HepG2 (cell line): Measurements from ENCODE around the gene EFNA3. TPM values are rescaled to one million over a fixed set of nuclear protein-coding genes. Genes with fewer than 3 reads are reported as not detected.

Experiments
- ETV6 ChIP-seq: sonication (generic); formaldehyde crosslinking; conservative IDR thresholded peaks from 2 replicates; pipeline ENCODE4 v1.4.0; 2020; ENCODE audit warnings: missing genetic modification reagents
- GMEB1 ChIP-seq: sonication (generic); formaldehyde crosslinking; IDR thresholded peaks from 2 replicates; pipeline ENCODE4 v1.5.1; 2020; ENCODE audit warnings: missing genetic modification reagents, mild to moderate bottlenecking, borderline replicate concordance
- HNF4A ChIP-seq: sonication (generic); formaldehyde crosslinking; IDR thresholded peaks from 2 replicates; pipeline ENCODE4 v1.4.0; 2020; ENCODE audit warnings: missing genetic modification reagents
- KAT7 ChIP-seq: IDR thresholded peaks from 2 replicates; pipeline ENCODE4 v1.6.1; 2018; ENCODE audit warnings: borderline replicate concordance, missing compliant biosample characterization
- KLF9 ChIP-seq: IDR thresholded peaks from 2 replicates; pipeline ENCODE4 v1.6.1; 2016; ENCODE audit warnings: low read depth
- MYC ChIP-seq: sonication (generic); formaldehyde crosslinking; IDR thresholded peaks from 2 replicates; pipeline ENCODE4 v1.9.0; 2021; ENCODE audit warnings: missing genetic modification reagents, borderline replicate concordance
- RORA ChIP-seq: sonication (generic); formaldehyde crosslinking; IDR thresholded peaks from 2 replicates; pipeline ENCODE4 v1.5.0; 2020; ENCODE audit warnings: mild to moderate bottlenecking, missing genetic modification reagents, moderate library complexity
- SP4 ChIP-seq: sonication (generic); formaldehyde crosslinking; IDR thresholded peaks from 2 replicates; pipeline ENCODE4 v1.8.1; 2023; ENCODE audit warnings: mild to moderate bottlenecking, missing genetic modification reagents
- STAT6 ChIP-seq: sonication (generic); formaldehyde crosslinking; IDR thresholded peaks from 2 replicates; pipeline ENCODE4 v1.4.0; 2020; ENCODE audit warnings: missing genetic modification reagents, mild to moderate bottlenecking, borderline replicate concordance
- ZBTB2 ChIP-seq: sonication (generic); formaldehyde crosslinking; IDR thresholded peaks from 2 replicates; pipeline ENCODE4 v1.8.0; 2022; ENCODE audit warnings: low read depth, missing genetic modification reagents
- ZFY ChIP-seq: sonication (generic); formaldehyde crosslinking; IDR thresholded peaks from 2 replicates; pipeline ENCODE4 v1.4.0; 2020; ENCODE audit warnings: missing genetic modification reagents
- ZFYVE20 ChIP-seq: sonication (generic); formaldehyde crosslinking; IDR thresholded peaks from 2 replicates; pipeline ENCODE4 v1.8.0; 2023; ENCODE audit warnings: low read depth, mild to moderate bottlenecking, moderate library complexity, missing genetic modification reagents, borderline replicate concordance
- ZNF34 ChIP-seq: sonication (generic); formaldehyde crosslinking; IDR thresholded peaks from 2 replicates; pipeline ENCODE4 v1.4.0; 2020; ENCODE audit warnings: mild to moderate bottlenecking, missing genetic modification reagents, borderline replicate concordance
- ZNF574 ChIP-seq: sonication (generic); formaldehyde crosslinking; IDR thresholded peaks from 2 replicates; pipeline ENCODE4 v1.4.0; 2020; ENCODE audit warnings: missing genetic modification reagents
- ZNF687 ChIP-seq: sonication (generic); formaldehyde crosslinking; IDR thresholded peaks from 2 replicates; pipeline ENCODE4 v1.5.1; 2020; ENCODE audit warnings: mild to moderate bottlenecking, missing genetic modification reagents, moderate library complexity
- ZNF792 ChIP-seq: IDR thresholded peaks from 2 replicates; pipeline ENCODE4 v1.6.1; 2016
- ZNF83 ChIP-seq: sonication (generic); formaldehyde crosslinking; IDR thresholded peaks from 2 replicates; pipeline ENCODE4 v1.4.0; 2020; ENCODE audit warnings: missing genetic modification reagents, mild to moderate bottlenecking, borderline replicate concordance
- polyA plus RNA-seq, 8 experiments: library from polyadenylated mRNA; depleted of rRNA in 3 of 8; stranded (reverse) in 7 of 8; unstranded in 1 of 8; fragments of >200 nt; fragmentation: Illumina TruSeq in 4 of 8; extraction: Trizol in 4 of 8; gene quantifications; 2 replicates each; pipeline versions ENCODE4 v1.2.1 to v1.2.3, GENCODE V29; 2011 to 2016; ENCODE audit warnings: low read depth in 4 of 8, missing spikeins in 1 of 8, mixed read lengths in 1 of 8; ENCODE audit not compliant: insufficient read depth in 1 of 8
- total RNA-seq, 5 experiments: library from RNA; depleted of rRNA; stranded (reverse); fragments of >200 nt; fragmentation: Illumina TruSeq; extraction: Trizol; gene quantifications; 2 replicates each; pipeline ENCODE4 v1.2.3, GENCODE V29; 2016; ENCODE audit warnings: low read depth in 1 of 5

The EFNA3 gene
- total and polyA plus RNA-seq, 2 of the 13 experiments (the other 11 are each of a cell fraction or from before 2014, with no cell fraction given), result 1.0 to 5.7 TPM

- TF ChIP-seq GMEB1 (CRISPR knock-in tag) (peak; percentile 1; the same call in 1 of the 2 replicates), KAT7 (CRISPR knock-in tag) (0 out of 2 replicates have a peak, but pooled peaks have one; percentile 0), SP4 (CRISPR knock-in tag) (no peak), ZNF574 (CRISPR knock-in tag) (peak; percentile 47; the same call in 1 of the 2 replicates), ZNF687 (CRISPR knock-in tag) (no peak), ZNF792 (no peak), KLF9 (CRISPR knock-in tag) (no peak), ZFYVE20 (CRISPR knock-in tag) (no peak), HNF4A (CRISPR knock-in tag) (no peak), STAT6 (CRISPR knock-in tag) (no peak), ZNF83 (CRISPR knock-in tag) (no peak), ZNF34 (CRISPR knock-in tag) (no peak), ETV6 (no peak), RORA (CRISPR knock-in tag) (no peak), MYC (peak; percentile 55), ZBTB2 (0 out of 2 replicates have a peak, but pooled peaks have one; percentile 12), ZFY (CRISPR knock-in tag) (peak; percentile 72)
These were observed 27.3 kb upstream of the EFNA3 start (continued) for GRCh38 chr1:155051342-155051776.
